ENCODE results near the gene ADAT2.
"Not testable (repeated sequence)": the region's sequence is repeated elsewhere in the genome, so short reads cannot be mapped to it uniquely, and the experiment has no call there.

The ADAT2 gene

DNA sequence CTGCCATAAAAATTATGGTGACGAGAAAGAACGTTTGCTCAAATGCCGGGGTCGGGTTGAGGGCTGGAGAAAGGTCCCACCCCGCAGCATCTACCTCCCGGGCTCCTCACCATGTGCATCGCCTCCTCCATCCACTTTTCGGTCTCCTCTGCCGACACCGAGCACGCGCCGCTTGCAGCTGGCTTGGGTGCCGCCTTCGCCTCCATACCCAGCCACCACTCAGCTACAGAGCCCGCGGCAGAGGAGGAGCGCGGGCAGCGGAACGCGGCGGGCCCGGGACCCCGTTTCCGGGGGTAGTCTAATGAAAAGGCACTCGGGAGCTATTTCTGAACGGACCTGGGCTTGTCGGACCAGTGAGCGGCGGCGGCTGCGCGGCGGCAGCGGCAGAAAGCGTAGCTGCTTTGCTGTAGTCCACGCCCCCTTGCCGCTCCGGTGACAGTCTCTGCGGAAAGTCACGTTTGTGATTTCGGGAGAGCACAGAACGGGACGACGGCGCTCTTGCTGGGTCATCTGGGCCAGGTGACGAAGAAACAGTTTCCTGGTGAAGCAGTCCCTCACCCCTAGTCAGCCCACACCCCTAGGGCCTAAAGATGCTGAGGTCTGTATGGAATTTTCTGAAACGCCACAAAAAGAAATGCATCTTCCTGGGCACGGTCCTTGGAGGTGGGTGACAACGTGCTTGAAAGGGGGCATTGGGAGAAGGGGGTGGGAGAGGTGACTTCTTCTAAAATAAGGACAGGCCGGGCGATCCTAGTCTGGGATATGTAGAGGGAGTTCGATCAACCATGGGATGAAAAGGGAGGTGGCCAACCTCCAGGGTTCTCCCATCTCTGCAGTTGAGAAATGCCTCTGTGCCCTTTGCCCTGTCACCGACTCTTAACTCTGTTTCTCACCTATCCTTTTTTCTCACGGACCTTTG is at the start of gene ADAT2, which contains the start of gene PEX3:
Gene ADAT2 (minus strand): TSS at position 243 of the 919 bp plus-strand sequence. CDS start 37 bp downstream, at position 206.
Gene PEX3 (plus strand): TSS at position 353 of the 919 bp plus-strand sequence. CDS start 238 bp downstream, at position 591.
- in situ Hi-C loops (cut with HindIII; ENCODE audit: low sequenced_read_pairs): no loop called here

- in situ Hi-C loops (cut with HindIII; ENCODE audit: low sequenced_read_pairs): no loop called here
These were observed 47.9 kb upstream of the ADAT2 start for GRCh38 chr6:143498428-143498827.

DNA sequence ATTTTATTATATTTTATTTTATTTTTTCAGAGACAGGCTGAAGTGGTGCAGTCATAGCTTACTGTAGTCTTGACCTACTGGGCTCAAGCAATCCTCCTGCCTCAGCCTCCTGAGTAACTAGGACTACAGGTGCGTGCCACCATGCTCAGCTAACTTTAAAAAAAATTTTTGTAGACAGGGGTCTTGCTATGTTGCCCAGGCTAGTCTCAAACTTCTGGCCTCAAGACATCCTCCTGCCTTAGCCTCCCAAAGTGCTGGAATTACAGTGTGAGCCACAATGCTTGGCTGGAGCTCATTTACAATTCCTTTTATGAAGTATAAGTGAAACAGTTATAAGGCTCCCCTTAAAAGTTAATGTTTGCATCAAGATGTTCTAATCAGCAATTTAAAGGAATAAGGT is 46.5 kb upstream of the ADAT2 start:
- in situ Hi-C loops (cut with HindIII; ENCODE audit: low sequenced_read_pairs): no loop called here

GRCh38 chr6:143490775-143491174 is 40.3 kb upstream of the ADAT2 start:
- in situ Hi-C loops (cut with HindIII; ENCODE audit: low sequenced_read_pairs): no loop called here

- in situ Hi-C loops (cut with HindIII; ENCODE audit: low sequenced_read_pairs): no loop called here
These were observed 39.7 kb upstream of the ADAT2 start for GRCh38 chr6:143490244-143490643.

- in situ Hi-C loops (cut with HindIII; ENCODE audit: low sequenced_read_pairs): no loop called here
These were observed 36.3 kb upstream of the ADAT2 start for GRCh38 chr6:143486752-143487151.

GRCh38 chr6:143485967-143486366 is 35.5 kb upstream of the ADAT2 start:
- in situ Hi-C loops (cut with HindIII; ENCODE audit: low sequenced_read_pairs): no loop called here

DNA sequence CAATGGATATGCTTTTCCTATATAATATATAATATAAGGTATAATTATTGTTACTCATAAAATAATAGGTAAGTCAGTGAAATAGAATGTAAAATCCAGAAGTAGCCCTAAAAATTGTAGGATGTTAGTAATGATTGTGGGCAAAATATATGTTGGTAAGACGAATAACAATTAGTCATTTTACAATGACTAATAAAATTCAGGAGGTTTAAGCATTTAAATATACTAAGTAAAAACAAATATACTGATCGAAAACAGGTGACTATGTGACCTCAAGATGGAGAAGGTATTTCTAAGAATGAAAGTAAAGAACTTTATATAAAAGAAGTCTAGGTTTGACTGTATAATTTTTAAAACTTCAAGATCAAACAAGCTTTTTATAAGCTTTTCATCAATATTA is 32.1 kb upstream of the ADAT2 start:
- in situ Hi-C loops (cut with HindIII; ENCODE audit: low sequenced_read_pairs): no loop called here

GRCh38 chr6:143478479-143479062 is 28.1 kb upstream of the ADAT2 start:
- in situ Hi-C loops (cut with HindIII; ENCODE audit: low sequenced_read_pairs): no loop called here

DNA sequence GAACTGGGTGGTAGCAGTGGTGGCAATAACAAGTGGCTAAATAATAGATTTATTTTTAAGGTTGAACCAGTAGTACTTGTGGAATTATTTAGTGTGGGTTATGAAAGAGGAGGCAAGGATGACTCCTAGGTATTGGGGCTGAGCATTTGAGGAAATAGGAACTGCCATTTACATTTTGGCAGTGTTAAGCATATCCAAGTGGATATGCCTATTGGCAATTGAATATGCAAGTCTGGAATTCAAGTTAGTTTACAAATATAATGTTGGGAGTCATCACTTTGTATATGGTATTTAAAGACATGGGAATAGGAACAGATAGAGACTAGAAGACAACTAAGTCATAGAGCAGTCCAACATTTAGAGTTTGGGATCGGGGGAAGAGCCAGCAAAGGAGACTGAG is 26.1 kb upstream of the ADAT2 start:
- in situ Hi-C loops (cut with HindIII; ENCODE audit: low sequenced_read_pairs): no loop called here

GRCh38 chr6:143471822-143472221 is 21.3 kb upstream of the ADAT2 start:
- in situ Hi-C loops (cut with HindIII; ENCODE audit: low sequenced_read_pairs): no loop called here

- in situ Hi-C loops (cut with HindIII; ENCODE audit: low sequenced_read_pairs): not testable (repeated sequence)
These were observed 18.3 kb upstream of the ADAT2 start for GRCh38 chr6:143468823-143469222.

DNA sequence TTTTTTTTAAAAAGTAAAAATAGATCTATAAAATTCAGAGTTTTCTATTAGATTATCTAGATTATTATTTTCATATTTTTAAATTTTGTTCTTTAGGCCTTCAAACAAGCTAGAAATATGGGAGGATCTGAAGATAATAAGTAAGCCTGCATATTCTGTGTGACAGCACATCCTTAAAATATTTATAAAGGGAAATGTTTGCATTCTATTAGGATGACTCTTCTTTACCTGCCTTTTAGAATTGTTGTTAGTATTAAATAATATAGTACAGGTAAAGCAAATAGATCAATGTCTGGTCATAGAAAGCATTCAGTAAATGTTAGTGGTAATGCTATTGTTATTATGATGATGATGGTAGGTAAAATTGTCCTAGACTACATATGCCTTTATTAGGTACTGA is 17.5 kb upstream of the ADAT2 start:
- in situ Hi-C loops (cut with HindIII; ENCODE audit: low sequenced_read_pairs): no loop called here

GRCh38 chr6:143465546-143465945 is 15.1 kb upstream of the ADAT2 start:
- in situ Hi-C loops (cut with HindIII; ENCODE audit: low sequenced_read_pairs): no loop called here

DNA sequence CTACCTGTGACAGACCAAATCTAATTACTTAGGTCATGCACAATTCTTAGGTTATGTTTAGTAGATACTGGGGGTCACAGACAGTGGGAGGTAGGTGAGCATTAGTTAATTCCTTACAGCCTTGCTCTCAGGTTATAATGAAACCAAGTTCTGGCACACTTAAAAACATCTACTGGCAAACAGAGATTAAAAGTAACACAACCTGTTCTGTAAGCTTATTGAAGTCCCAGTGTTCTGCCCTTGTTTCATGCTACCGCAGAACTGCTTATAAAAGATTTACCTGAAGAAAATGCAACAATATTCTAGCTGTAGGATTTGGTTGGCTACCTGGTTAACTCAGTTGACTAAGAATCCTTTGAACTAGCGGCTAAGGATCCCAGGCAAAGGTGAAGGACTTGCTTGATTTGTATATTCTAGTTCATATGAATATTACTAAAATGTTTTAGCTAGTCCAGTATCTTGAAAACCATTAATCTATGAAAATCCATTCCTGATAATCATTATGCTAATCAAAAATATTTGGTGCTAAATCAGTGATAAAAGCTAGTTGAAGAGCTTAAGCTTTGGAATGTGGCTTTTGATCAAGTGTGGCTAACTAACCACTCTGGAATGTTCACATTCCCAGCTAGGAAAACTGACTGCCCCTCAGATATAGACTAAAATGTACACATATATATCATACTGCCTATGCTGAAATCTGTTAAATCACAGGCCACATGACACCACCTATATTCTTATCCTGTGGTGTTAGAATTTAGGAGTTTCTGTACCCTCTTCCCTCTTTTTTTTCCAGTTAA is 7.3 kb upstream of the ADAT2 start:
- in situ Hi-C loops (cut with HindIII; ENCODE audit: low sequenced_read_pairs): no loop called here

DNA sequence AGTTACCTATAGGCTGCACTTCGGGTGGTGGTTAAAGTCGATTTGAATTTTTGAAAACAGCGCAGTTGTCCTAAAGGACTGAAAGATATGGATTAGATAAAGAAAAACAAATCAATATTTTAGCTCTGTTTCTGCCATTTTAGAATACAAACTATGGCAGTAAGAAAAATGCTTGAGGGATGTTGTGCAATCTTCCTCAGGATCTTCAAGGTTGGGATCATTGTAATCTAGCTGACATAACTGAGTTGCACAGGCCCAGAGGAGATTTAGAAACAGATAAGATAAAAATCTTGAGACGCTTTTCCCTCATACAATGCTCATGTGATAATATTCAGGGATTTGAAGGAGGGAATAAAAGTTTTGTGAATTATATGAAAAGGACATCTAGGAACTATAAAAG is 1.0 kb upstream of the ADAT2 start:
- in situ Hi-C loops (cut with HindIII; ENCODE audit: low sequenced_read_pairs): no loop called here

- in situ Hi-C loops (cut with HindIII; ENCODE audit: low sequenced_read_pairs): no loop called here
These were observed 612 bp downstream of the ADAT2 start for GRCh38 chr6:143449714-143450452.

GRCh38 chr6:143449082-143449713 is 1.3 kb downstream of the ADAT2 start:
- in situ Hi-C loops (cut with HindIII; ENCODE audit: low sequenced_read_pairs): no loop called here

GRCh38 chr6:143447865-143448264 is 2.6 kb downstream of the ADAT2 start:
- in situ Hi-C loops (cut with HindIII; ENCODE audit: low sequenced_read_pairs): not testable (repeated sequence)

GRCh38 chr6:143443096-143443495 is 7.4 kb downstream of the ADAT2 start:
- in situ Hi-C loops (cut with HindIII; ENCODE audit: low sequenced_read_pairs): no loop called here
